HG02642 (cell line): Measurements from ENCODE around the gene CDHR2.
"Not testable (repeated sequence)": the region's sequence is repeated elsewhere in the genome, so short reads cannot be mapped to it uniquely, and the experiment has no call there.

Experiments used
- ATAC-seq: cut with Tn5 transposase; IDR thresholded peaks from one replicate; pipeline ENCODE4 v1.9.1; 2021; ENCODE audit warnings: mild to moderate bottlenecking; ENCODE audit not compliant: unreplicated experiment, poor library complexity

CDHR2 gene

GRCh38 chr5:176565760-176566288 is 16.7 kb downstream of the CDHR2 start:
- ATAC-seq, result no peak

DNA sequence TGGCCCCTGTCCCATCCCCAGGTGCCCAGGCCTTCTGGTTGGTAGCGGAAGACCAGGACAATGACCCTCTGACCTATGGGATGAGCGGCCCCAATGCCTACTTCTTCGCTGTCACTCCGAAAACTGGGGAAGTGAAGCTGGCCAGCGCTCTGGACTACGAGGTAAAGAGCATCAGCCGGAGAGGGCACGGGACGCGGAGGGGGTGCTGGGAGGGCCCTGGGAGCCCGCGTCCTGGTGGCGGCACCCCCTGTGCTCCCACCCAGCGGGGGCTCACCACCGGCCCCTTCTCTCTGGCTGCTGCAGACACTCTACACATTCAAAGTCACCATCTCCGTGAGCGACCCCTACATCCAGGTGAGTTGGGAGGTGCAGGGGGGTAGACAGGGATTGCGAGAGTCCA is 19.5 kb downstream of the CDHR2 start:
- no peak for ATAC-seq

DNA sequence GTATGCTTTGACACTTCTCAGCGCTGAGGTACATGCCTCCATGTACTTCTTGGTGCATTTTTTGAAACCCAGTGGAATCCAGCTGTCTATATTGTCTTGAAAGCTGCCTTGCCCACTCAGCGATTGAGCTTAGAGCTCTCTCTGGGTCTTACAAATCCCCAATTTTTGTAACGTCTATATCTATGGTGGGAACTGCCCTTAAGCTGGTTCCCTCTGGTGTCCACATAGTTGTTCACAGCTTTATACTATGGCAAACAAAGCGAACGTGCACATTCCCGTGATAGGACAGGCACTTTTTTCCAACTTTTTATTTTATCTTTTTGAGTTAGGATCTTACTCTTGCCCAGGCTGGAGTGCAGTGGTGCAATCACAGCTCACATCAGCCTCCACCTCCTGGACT is 20.9 kb downstream of the CDHR2 start:
- ATAC-seq, result no peak

DNA sequence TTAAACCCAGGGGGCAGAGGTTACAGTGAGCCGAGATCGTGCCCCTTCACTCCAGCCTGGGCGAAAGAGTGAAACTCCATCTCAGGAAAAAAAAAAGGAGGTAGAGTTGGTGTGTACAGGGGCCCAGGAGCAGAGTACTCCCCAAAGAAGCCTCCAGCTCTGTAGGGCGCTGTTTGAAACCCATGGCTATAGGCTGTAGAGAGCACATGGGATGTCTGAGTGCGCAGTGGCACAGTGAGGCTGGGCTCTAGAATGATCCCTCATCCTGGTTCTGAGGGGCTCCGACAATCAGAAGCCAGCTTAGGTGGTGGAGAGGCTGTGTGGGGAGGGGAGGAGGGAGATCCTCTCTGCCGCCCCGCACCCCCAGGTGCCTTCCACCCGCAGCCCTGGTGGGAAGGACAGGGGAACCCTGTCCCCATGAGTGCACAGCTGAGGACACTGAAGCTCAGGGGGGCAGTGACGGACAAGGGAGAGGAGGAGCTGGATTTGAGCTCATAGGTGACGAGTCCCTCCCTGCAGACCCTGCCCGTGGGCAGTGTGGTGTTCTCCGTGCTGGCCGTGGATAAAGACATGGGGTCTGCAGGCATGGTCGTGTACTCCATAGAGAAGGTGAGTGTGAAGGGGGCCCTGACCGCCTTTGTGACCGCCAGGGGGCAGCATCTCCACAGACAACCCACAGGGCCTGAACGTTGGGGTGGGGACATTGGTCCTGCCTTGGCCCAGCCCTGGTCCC is 24.6 kb downstream of the CDHR2 start:
- no peak for ATAC-seq

GRCh38 chr5:176574297-176574591 is 25.1 kb downstream of the CDHR2 start:
- ATAC-seq, result no peak

- no peak for ATAC-seq
Measured at GRCh38 chr5:176575066-176575465, 25.9 kb downstream of the CDHR2 start.

DNA sequence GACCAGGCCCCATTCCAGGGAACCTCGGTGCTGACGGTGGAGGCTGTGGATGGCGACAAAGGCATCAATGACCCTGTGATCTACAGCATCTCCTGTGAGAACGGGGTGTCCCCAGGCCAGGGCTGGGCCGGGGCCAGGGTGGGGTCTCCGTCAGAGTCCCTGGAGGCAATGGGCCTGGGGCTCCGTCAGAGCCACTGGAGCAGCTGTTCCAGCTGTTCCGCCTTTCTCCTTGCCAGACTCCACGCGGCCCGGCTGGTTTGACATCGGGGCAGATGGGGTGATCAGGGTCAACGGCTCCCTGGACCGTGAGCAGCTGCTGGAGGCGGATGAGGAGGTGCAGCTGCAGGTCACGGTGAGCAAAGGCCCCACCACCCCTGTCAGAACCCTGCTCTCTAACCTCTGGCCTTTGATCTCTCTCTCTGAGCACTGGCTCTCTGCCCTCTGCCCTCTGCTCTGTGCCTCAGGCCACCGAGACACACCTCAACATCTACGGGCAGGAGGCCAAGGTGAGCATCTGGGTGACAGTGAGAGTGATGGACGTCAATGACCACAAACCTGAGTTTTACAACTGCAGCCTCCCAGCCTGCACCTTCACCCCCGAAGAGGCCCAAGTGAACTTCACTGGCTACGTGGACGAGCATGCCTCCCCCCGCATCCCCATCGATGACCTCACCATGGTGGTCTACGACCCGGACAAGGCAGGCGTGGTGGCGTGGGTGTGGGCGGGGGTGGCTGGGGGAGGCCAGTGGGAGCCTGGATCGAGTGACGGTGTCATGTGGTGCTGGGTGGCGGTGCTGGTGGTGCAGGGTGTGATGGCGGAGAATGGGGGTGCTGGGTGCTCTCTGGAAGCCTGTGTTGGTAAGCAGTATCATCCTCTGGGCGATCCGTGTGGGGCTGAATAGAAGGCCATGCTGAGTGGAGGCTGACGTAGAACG is 26.6 kb downstream of the CDHR2 start:
- no peak for ATAC-seq

- no peak for ATAC-seq
Measured at GRCh38 chr5:176577312-176578176, 28.4 kb downstream of the CDHR2 start.

- ATAC-seq, result no peak
Measured at GRCh38 chr5:176578391-176578808, 29.3 kb downstream of the CDHR2 start.

GRCh38 chr5:176579323-176579722 is 30.2 kb downstream of the CDHR2 start:
- ATAC-seq, result no peak

DNA sequence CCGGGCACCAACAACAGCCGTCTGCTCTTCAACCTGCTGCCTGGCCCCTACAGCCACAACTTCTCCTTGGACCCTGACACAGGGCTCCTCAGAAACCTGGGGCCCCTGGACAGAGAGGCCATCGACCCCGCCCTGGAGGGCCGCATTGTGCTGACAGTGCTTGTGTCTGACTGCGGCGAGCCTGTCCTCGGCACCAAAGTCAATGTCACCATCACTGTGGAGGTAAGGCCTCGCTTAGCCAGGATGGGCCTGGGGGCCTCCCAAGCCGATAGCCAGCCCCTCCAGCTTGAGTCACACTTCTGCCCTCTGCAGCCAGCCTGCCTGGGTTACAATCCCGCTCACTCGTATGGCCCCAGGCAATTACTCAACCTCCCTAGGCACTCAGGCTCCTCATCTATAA is 32.2 kb downstream of the CDHR2 start:
- ATAC-seq, result no peak

DNA sequence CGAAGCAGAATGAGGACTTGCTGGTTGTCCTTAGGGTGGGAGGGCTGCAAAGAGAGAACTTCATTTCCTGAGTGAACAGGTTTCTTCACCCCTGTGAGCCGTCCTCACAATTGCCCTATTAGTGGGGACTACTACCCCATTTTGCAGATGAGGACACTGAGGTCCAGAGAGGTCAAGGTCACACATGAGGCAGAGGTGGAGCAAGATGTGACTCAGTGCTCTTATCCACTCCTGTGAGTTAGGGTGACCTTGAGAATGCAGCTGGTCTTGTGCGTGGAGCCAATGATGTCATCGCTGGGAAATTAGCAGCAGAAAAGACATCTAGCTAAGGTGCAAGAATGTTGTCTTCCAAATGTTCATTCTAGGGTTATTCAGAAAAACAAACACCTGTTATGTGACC is 33.9 kb downstream of the CDHR2 start:
- no peak for ATAC-seq

GRCh38 chr5:176587398-176587797 is 38.3 kb downstream of the CDHR2 start:
- ATAC-seq, result no peak

- ATAC-seq, result no peak
Measured at GRCh38 chr5:176588297-176588696, 39.2 kb downstream of the CDHR2 start.

- ATAC-seq, result no peak
Measured at GRCh38 chr5:176589039-176589769, 40.1 kb downstream of the CDHR2 start.

DNA sequence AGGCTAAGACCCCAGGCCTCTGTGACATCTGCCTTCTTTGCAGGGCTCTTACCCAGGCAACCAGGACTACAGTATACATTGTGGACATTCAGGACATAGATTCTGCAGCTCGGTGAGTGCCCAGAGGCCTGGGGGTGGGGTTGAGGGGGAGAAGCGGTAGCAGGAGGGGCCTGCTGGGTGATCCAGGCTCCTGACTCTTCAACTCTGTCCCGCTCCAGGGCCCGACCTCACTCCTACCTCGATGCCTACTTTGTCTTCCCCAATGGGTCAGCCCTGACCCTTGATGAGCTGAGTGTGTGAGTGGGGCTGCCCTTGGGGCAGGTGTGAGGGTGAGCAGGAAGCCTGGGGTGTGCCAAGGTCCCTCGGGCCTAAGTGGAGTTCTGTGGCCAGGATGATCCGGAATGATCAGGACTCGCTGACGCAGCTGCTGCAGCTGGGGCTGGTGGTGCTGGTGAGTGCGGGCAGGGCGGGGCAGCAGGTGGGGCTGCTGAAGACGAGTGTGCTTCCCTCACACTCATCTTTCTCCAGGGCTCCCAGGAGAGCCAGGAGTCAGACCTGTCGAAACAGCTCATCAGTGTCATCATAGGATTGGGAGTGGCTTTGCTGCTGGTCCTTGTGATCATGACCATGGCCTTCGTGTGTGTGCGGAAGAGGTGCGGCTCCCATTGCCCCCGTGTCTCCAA is 41.0 kb downstream of the CDHR2 start:
- no peak for ATAC-seq

DNA sequence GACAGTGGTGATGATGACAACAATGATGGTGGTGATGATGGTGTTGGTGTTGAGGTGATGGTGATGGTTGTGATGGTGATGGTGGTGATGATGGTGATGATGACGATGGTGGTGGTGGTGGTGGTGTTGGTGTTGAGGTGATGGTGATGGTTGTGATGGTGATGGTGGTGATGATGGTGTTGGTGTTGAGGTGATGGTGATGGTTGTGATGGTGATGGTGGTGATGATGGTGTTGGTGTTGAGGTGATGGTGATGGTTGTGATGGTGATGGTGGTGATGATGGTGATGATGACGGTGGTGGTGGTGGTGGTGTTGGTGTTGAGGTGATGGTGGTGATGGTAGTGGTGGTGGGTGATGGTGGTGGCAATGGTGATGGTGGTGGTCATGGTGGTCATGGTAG is 42.5 kb downstream of the CDHR2 start:
- ATAC-seq, result not testable (repeated sequence)

DNA sequence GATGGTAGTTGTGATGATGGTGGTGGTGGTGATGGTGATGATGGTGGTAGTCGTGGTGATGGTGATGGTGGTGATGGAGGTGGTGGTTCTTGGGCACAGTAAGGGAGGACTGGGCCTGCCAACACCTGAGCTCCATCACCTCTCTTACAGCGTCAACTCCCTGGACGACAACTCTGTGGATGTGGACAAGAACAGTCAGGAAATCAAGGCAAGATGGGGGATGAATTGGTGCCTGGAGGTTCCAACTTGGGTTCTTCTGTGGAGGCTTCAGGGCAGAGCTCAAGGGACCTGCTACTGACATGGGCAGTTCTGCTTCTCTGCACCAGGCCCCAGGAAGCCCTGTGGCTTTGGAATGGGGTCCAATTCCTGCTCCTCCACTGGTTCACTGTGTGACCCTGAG is 43.4 kb downstream of the CDHR2 start:
- ATAC-seq, result no peak

DNA sequence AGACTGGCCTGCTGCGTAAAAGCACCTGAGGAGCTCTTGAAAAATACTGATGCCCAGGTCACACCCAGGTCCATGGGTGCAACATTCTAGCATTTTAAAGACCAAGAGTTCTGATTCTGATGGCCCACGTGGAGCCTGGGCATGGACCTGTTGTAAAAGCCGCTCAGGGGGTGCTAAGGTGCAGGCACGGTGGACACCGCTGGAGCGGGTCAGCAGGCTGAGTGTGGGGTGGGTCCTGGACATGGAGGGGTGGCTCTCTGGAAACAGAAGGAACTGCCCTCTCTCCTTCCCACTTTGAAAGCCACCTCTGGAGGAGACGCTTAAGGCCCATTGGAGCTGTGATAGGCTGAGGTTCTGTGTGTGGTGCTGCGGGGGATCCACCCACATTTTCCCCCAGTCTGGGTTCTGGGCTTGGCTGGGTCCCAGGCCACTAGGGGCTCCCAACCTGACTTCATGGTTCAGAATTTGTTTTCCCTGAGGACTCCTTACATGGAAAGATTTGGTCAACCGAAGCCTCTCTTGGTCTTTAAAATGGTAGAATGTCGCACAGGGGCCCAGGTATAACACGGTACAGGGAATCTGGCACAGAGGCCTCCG is 44.2 kb downstream of the CDHR2 start:
- ATAC-seq, result no peak
